OCI-LY7 (cell line): Measurements from ENCODE around the gene ARIH1. TPM values are rescaled to one million over a fixed set of nuclear protein-coding genes. Genes with fewer than 3 reads are reported as not detected.

Experiments used
- BruUV-seq: library from RNA; stranded (reverse); fragments of 400-500 nt; replicated peaks from 2 replicates; lab custom pipeline; 2021; lab: Mats Ljungman, UMichigan
- CTCF ChIA-PET: fragments of 300-600 bp; sonication (Branson Sonifier 250); formaldehyde crosslinking; loops from one replicate; lab custom pipeline; 2022; ENCODE audit warnings: antibody characterized with exemption; ENCODE audit not compliant: unreplicated experiment; lab: Charles Lee
- POLR2A ChIA-PET: fragments of 300-600 bp; sonication (Branson Sonifier 250); formaldehyde crosslinking; loops from one replicate; lab custom pipeline; 2022; ENCODE audit warnings: antibody characterized with exemption; lab: Charles Lee
- DNase-seq: peaks from one replicate; pipeline ENCODE4 v3.0.0-alpha.2; 2015; ENCODE audit warnings: low spot score
- H2AFZ ChIP-seq: fragments of 200-600 bp; sonication (generic), shearing (Covaris generic); 2 replicates; pipeline ENCODE4 v1.6.1; 2014; ENCODE audit warnings: mild to moderate bottlenecking, antibody characterized with exemption, low read length, moderate library complexity
- H3K27ac ChIP-seq: fragments of 200-600 bp; sonication (generic); 2 replicates; pipeline ENCODE4 v1.5.1; 2014; ENCODE audit warnings: mixed run types, low read depth, mild to moderate bottlenecking, moderate library complexity, low read length, inconsistent platforms; ENCODE audit not compliant: poor library complexity, severe bottlenecking
- H3K36me3 ChIP-seq: fragments of 200-600 bp; sonication (generic); 2 replicates; pipeline ENCODE4 v1.6.1; 2014; ENCODE audit warnings: mild to moderate bottlenecking, antibody characterized with exemption, low read length, moderate library complexity, mixed read lengths; ENCODE audit not compliant: insufficient read depth
- H3K4me1 ChIP-seq: fragments of 200-600 bp; sonication (generic); 2 replicates; pipeline ENCODE4 v1.5.1; 2014; ENCODE audit warnings: mild to moderate bottlenecking, low read length; ENCODE audit not compliant: insufficient read depth, poor library complexity, severe bottlenecking
- H3K4me2 ChIP-seq: fragments of 200-600 bp; sonication (generic); 2 replicates; pipeline ENCODE4 v1.6.1; 2014; ENCODE audit warnings: mild to moderate bottlenecking, low read length
- H3K4me3 ChIP-seq: fragments of 200-600 bp; sonication (generic); 2 replicates; pipeline ENCODE4 v1.5.1; 2014; ENCODE audit warnings: mild to moderate bottlenecking, low read depth, low read length; ENCODE audit not compliant: poor library complexity, severe bottlenecking
- H3K79me2 ChIP-seq: fragments of 200-600 bp; sonication (generic); 2 replicates; pipeline ENCODE4 v1.6.1; 2016; ENCODE audit warnings: low read depth, mild to moderate bottlenecking, low read length, moderate library complexity, mixed read lengths; ENCODE audit not compliant: insufficient read depth
- H3K9me2 ChIP-seq: fragments of 200-600 bp; sonication (generic); 2 replicates; pipeline ENCODE4 v1.6.1; 2016; ENCODE audit warnings: mild to moderate bottlenecking, low read length, mixed read lengths; ENCODE audit not compliant: insufficient read depth
- H3K9me3 ChIP-seq: fragments of 200-600 bp; sonication (generic); 2 replicates; pipeline ENCODE4 v1.6.1; 2014; ENCODE audit warnings: mild to moderate bottlenecking, mixed run types, low read length, mixed read lengths
- H4K20me1 ChIP-seq: fragments of 200-600 bp; sonication (generic); 2 replicates; pipeline ENCODE4 v1.6.1; 2014; ENCODE audit warnings: mild to moderate bottlenecking, antibody characterized with exemption, low read length, moderate library complexity, mixed read lengths; ENCODE audit not compliant: insufficient read depth
- CTCF ChIP-seq: fragments of 200-600 bp; sonication (generic); conservative IDR thresholded peaks from 2 replicates; pipeline ENCODE4 v1.5.1; 2014; ENCODE audit warnings: mild to moderate bottlenecking, antibody characterized with exemption, low read length, moderate library complexity, mixed read lengths
- EZH2phosphoT487 ChIP-seq: fragments of 200-600 bp; sonication (generic); IDR thresholded peaks from 2 replicates; pipeline ENCODE4 v1.6.1; 2018; ENCODE audit warnings: low read depth, borderline replicate concordance, mild to moderate bottlenecking, mixed run types, antibody characterized with exemption, low read length, moderate library complexity, mixed read lengths
- intact Hi-C: fragments of 100-400 bp; cut with micrococcal nuclease; formaldehyde crosslinking; loops from one replicate; pipeline ENCODE4 v1.10.0; 2022; ENCODE audit not compliant: unreplicated experiment
- total RNA-seq, 2 experiments: library from RNA; depleted of rRNA in 1 of 2; stranded (reverse); fragments of >200 nt in 1 of 2; shearing (Covaris generic) in 1 of 2; gene quantifications; 2 replicates each; pipeline ENCODE4 v1.2.3, GENCODE V29; 2014 to 2022

The ARIH1 gene
- total RNA-seq, 2 experiments from 2014 or later, result 33.0 to 142 TPM

- no peak for DNase-seq
- Histone ChIP-seq H3K9me3 (peaks cover 9% of the 10 kb centered on the region; the same call in 1 of the 2 replicates), H4K20me1 (peaks cover 4% of the 10 kb centered on the region; the same call in 1 of the 2 replicates), H3K36me3 (peaks cover 40% of the 10 kb centered on the region), H3K4me1 (no peaks in the 10 kb centered on the region), H3K4me2 (no peak overlapping the region), H3K4me3 (no peak overlapping the region), H3K27ac (no peak overlapping the region), H3K9me2 (no peaks in the 10 kb centered on the region), H3K79me2 (peaks cover 45% of the 10 kb centered on the region; the same call in 1 of the 2 replicates), H2AFZ (no peak overlapping the region)
- CTCF ChIA-PET, result no interaction called here
- POLR2A ChIA-PET, result interaction anchor here (0.7 to 0.8 kb wide), 2 partner anchors 9 to 167 kb away, joined by 3 to 4 read pairs; no protein-coding TSS in a partner anchor
- BruUV-seq, result no TSS peak
- TF ChIP-seq EZH2phosphoT487 (no peak), CTCF (no peak)
- intact Hi-C loops, result no loop called here
Measured at GRCh38 chr15:72536506-72536905, 62.4 kb downstream of the ARIH1 start.

- no peaks in the 10 kb centered on the region for H3K9me2 ChIP-seq
- peaks cover 39% of the 10 kb centered on the region; the same call in 1 of the 2 replicates for H3K79me2 ChIP-seq
- no peak overlapping the region for H3K4me2 ChIP-seq
- H4K20me1 ChIP-seq, result no peaks in the 10 kb centered on the region
- no peak for DNase-seq
- intact Hi-C loops, result no loop called here
- H3K4me3 ChIP-seq, result no peak overlapping the region
- BruUV-seq, result no TSS peak
- H3K36me3 ChIP-seq, result peaks cover 43% of the 10 kb centered on the region
- no peaks in the 10 kb centered on the region for H3K4me1 ChIP-seq
- H2AFZ ChIP-seq, result no peak overlapping the region
- H3K9me3 ChIP-seq, result peaks cover 9% of the 10 kb centered on the region; the same call in 1 of the 2 replicates
- H3K27ac ChIP-seq, result no peak overlapping the region
- ChIA-PET CTCF (no interaction called here), POLR2A (interaction anchor here (0.6 kb wide), 2 partner anchors 52 to 163 kb away, joined by 3 to 6 read pairs; no protein-coding TSS in a partner anchor)
- TF ChIP-seq CTCF (no peak), EZH2phosphoT487 (no peak)
Measured at GRCh38 chr15:72538931-72539330, 64.8 kb downstream of the ARIH1 start.

- peaks cover 54% of the 10 kb centered on the region for H3K36me3 ChIP-seq
- peak; percentile 3 for DNase-seq
- H2AFZ ChIP-seq, result no peak overlapping the region
- H3K79me2 ChIP-seq, result peaks cover 27% of the 10 kb centered on the region; the same call in 1 of the 2 replicates
- CTCF ChIA-PET, result no interaction called here
- BruUV-seq, result no TSS peak
- no peaks in the 10 kb centered on the region for H4K20me1 ChIP-seq
- TF ChIP-seq CTCF, result no peak
- TF ChIP-seq EZH2phosphoT487, result no peak
- H3K4me3 ChIP-seq, result no peak overlapping the region
- POLR2A ChIA-PET, result interaction anchor here (0.6 kb wide), 1 partner anchor 80 kb away, joined by 3 read pairs; no protein-coding TSS in a partner anchor
- no peaks in the 10 kb centered on the region for H3K9me2 ChIP-seq
- intact Hi-C loops, result no loop called here
- H3K9me3 ChIP-seq, result peaks cover 9% of the 10 kb centered on the region; the same call in 1 of the 2 replicates
- H3K4me2 ChIP-seq, result no peak overlapping the region
- H3K4me1 ChIP-seq, result no peaks in the 10 kb centered on the region
- H3K27ac ChIP-seq, result no peak overlapping the region
Measured at GRCh38 chr15:72540606-72541237, 66.6 kb downstream of the ARIH1 start.
